Measurements from ENCODE around the gene KRTAP5-11.
"Not testable (repeated sequence)": the region's sequence is repeated elsewhere in the genome, so short reads cannot be mapped to it uniquely, and the experiment has no call there.

DNA sequence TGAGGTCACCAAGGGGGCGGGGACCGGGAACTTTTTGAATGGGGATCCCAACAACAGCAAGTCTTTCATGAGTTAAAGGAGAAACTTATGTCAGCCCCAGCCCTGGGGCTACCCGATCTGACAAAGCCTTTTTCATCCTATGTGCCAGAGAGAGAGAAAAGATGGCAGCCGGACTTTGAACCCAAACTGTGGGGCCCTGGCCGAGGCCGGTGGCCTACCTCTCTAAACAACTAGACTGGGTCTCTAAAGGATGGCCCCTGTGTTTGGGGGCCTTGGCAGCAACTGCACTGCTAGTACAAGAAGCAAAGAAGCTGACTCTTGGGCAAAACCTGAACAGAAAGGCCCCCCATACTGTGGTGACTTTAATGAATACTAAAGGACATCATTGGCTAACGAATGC is 31.3 kb upstream of the KRTAP5-11 start:
- not testable (repeated sequence) for TF ChIP-seq POLR2A (IDR thresholded peaks at IDR 0.05); POLR2AphosphoS5 (IDR thresholded peaks at IDR 0.05; ENCODE audit: insufficient read depth in 1 of 2, low read depth in 1 of 2)
- TF ChIP-seq, protein P1, sequence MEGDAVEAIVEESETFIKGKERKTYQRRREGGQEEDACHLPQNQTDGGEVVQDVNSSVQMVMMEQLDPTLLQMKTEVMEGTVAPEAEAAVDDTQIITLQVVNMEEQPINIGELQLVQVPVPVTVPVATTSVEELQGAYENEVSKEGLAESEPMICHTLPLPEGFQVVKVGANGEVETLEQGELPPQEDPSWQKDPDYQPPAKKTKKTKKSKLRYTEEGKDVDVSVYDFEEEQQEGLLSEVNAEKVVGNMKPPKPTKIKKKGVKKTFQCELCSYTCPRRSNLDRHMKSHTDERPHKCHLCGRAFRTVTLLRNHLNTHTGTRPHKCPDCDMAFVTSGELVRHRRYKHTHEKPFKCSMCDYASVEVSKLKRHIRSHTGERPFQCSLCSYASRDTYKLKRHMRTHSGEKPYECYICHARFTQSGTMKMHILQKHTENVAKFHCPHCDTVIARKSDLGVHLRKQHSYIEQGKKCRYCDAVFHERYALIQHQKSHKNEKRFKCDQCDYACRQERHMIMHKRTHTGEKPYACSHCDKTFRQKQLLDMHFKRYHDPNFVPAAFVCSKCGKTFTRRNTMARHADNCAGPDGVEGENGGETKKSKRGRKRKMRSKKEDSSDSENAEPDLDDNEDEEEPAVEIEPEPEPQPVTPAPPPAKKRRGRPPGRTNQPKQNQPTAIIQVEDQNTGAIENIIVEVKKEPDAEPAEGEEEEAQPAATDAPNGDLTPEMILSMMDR (IDR thresholded peaks at IDR 0.05) = not testable (repeated sequence)
